MCF 10A (cell line): ENCODE measurements around the gene PTPRN2. TPM values are rescaled to one million over a fixed set of nuclear protein-coding genes. Genes with fewer than 3 reads are reported as not detected.

Experiments used
- BruUV-seq: library from RNA; stranded (reverse); fragments of 400-500 nt; replicated peaks from 2 replicates; lab custom pipeline; 2021; lab: Mats Ljungman, UMichigan
- CTCF ChIA-PET: fragments of 300-600 bp; sonication (Branson Sonifier 250); formaldehyde crosslinking; extraction: SDS; loops from one replicate; lab custom pipeline; 2021; ENCODE audit warnings: antibody characterized with exemption, inconsistent platforms; lab: Yijun Ruan, JAX
- POLR2A ChIA-PET: fragments of 300-600, 350-650 bp; sonication (Branson Sonifier 250); formaldehyde crosslinking; extraction: SDS; loops from one replicate; lab custom pipeline; 2020; ENCODE audit warnings: antibody characterized with exemption, inconsistent platforms; lab: Yijun Ruan, JAX
- DNase-seq: peaks from one replicate; pipeline ENCODE4 v3.0.0-alpha.2; 2018; ENCODE audit not compliant: unreplicated experiment
- H3K27ac Mint-ChIP-seq: one replicate; pipeline ENCODE4 v1.8.0; 2022; ENCODE audit warnings: mild to moderate bottlenecking, low read depth, mixed read lengths; ENCODE audit not compliant: unreplicated experiment
- H3K27me3 Mint-ChIP-seq: one replicate; pipeline ENCODE4 v1.8.0; 2022; ENCODE audit warnings: mixed read lengths; ENCODE audit not compliant: insufficient read depth, unreplicated experiment
- H3K36me3 Mint-ChIP-seq: one replicate; pipeline ENCODE4 v1.8.0; 2022; ENCODE audit warnings: mild to moderate bottlenecking, moderate library complexity, mixed read lengths; ENCODE audit not compliant: insufficient read depth, unreplicated experiment
- H3K4me1 Mint-ChIP-seq: one replicate; pipeline ENCODE4 v1.8.0; 2022; ENCODE audit warnings: mixed read lengths; ENCODE audit not compliant: insufficient read depth, unreplicated experiment
- H3K4me3 Mint-ChIP-seq: one replicate; pipeline ENCODE4 v1.8.0; 2022; ENCODE audit warnings: mild to moderate bottlenecking, moderate library complexity, mixed read lengths; ENCODE audit not compliant: unreplicated experiment
- H3K9me3 Mint-ChIP-seq: one replicate; pipeline ENCODE4 v1.8.0; 2022; ENCODE audit warnings: mixed read lengths; ENCODE audit not compliant: unreplicated experiment
- intact Hi-C: fragments of 100-400 bp; cut with micrococcal nuclease; formaldehyde crosslinking; loops from 2 replicates; pipeline ENCODE4 v1.14.1; 2022
- total RNA-seq: library from RNA; stranded (reverse); gene quantifications from 2 replicates; pipeline ENCODE4 v1.2.3, GENCODE V29; 2022
- TF ChIP-seq, protein P1 (sequence below): fragments of 200-600 bp; IDR thresholded peaks from one replicate; pipeline ENCODE4 v1.8.0; 2022; ENCODE audit warnings: antibody characterized with exemption, mild to moderate bottlenecking; ENCODE audit not compliant: unreplicated experiment

The PTPRN2 gene
- total RNA-seq, 1 experiment from 2014 or later, result 4.5 TPM

DNA sequence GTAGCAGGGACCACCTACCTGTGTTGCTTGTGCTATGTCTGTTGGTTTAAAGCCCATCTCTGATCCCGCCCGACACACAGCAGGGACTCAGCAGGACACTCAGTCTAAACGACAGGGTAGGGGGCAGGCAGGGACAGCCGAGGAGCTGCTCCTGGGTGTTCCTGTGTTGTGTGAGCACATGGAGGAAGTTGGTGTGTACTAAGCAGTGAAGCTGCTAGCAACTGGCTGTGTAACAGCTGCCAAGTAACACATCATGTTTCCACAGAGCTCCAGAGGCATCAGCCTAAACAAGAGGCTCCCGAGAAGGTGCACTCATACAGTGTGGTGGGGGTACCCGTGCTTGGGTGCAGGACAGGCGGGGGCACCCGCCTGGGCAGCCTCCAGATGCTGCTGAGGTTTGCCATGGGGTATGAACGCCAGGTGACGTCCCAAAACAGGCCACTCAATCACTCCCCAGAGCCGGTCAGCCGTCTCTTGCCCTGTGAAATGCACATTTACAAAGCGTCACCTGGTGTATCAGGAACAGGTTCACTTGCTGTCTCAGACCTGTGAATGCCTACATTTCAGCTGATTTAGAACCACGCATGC is 59.6 kb downstream of the PTPRN2 start:
- BruUV-seq, result no TSS peak
- Mint-ChIP-seq H3K9me3 (peaks cover 2% of the 10 kb centered on the region), H3K4me1 (peaks cover 5% of the 10 kb centered on the region), H3K27ac (no peak overlapping the region), H3K4me3 (no peak overlapping the region), H3K27me3 (peaks cover 11% of the 10 kb centered on the region), H3K36me3 (no peaks in the 10 kb centered on the region)
- intact Hi-C loops, result no loop called here
- ChIA-PET POLR2A (no interaction called here), CTCF (interaction anchor here (0.6 to 0.7 kb wide), 2 partner anchors 30 to 58 kb away, joined by 3 read pairs; no protein-coding TSS in a partner anchor)
- TF ChIP-seq, protein P1, sequence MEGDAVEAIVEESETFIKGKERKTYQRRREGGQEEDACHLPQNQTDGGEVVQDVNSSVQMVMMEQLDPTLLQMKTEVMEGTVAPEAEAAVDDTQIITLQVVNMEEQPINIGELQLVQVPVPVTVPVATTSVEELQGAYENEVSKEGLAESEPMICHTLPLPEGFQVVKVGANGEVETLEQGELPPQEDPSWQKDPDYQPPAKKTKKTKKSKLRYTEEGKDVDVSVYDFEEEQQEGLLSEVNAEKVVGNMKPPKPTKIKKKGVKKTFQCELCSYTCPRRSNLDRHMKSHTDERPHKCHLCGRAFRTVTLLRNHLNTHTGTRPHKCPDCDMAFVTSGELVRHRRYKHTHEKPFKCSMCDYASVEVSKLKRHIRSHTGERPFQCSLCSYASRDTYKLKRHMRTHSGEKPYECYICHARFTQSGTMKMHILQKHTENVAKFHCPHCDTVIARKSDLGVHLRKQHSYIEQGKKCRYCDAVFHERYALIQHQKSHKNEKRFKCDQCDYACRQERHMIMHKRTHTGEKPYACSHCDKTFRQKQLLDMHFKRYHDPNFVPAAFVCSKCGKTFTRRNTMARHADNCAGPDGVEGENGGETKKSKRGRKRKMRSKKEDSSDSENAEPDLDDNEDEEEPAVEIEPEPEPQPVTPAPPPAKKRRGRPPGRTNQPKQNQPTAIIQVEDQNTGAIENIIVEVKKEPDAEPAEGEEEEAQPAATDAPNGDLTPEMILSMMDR, result no peak
- no peak for DNase-seq

DNA sequence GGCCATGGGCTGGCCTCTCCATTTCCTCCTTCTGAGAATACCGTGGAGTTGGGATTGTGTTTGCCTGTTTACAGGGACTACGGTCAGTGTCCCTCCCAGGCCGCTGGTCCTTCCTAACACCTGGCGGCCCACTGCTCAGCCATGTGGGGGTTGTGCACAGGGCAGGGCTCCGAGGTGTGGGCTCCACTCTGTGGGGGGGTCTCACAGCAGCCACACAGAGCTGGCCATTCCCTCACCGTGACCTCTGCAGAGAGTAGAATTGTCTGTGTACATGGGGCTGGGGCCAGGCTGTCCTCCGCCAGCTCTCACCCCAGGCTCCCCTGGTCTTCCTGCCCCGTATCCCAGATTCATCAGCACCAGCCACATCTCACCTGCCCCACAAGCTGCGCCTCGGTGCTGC is 60.1 kb downstream of the PTPRN2 start:
- ChIA-PET CTCF (interaction anchor here (0.6 kb wide), 1 partner anchor 29 kb away, joined by 3 read pairs; no protein-coding TSS in a partner anchor), POLR2A (no interaction called here)
- DNase-seq, result no peak
- Mint-ChIP-seq H3K27me3 (peaks cover 6% of the 10 kb centered on the region), H3K4me3 (no peak overlapping the region), H3K9me3 (peaks cover 7% of the 10 kb centered on the region), H3K36me3 (no peaks in the 10 kb centered on the region), H3K27ac (no peak overlapping the region), H3K4me1 (peaks cover 5% of the 10 kb centered on the region)
- no TSS peak for BruUV-seq
- intact Hi-C loops, result no loop called here
- TF ChIP-seq, protein P1, result no peak

DNA sequence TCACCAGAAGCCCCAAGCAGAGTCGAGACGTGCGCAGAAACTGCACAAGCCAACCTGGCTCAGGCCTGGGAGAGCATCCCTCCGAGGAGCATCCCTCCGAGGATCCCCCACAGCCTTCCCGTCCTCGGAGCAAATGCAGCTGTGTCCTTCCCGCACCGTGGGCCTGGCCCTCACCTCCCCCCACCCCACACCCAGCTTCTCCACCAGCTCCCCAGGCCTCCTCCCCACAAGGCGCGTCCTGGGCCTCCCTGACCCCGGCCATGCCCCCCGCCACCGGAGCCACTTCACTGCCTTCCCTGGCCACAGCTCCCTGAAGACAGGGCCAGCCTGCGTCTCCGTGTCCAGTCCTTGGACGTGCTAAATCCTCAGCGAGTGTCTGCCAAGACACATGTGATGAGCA is 60.6 kb downstream of the PTPRN2 start:
- Mint-ChIP-seq H3K4me3 (no peak overlapping the region), H3K9me3 (peaks cover 7% of the 10 kb centered on the region), H3K4me1 (peaks cover 5% of the 10 kb centered on the region), H3K27ac (no peak overlapping the region), H3K27me3 (peaks cover 1% of the 10 kb centered on the region), H3K36me3 (no peaks in the 10 kb centered on the region)
- TF ChIP-seq, protein P1, result no peak
- intact Hi-C loops, result no loop called here
- no TSS peak for BruUV-seq
- CTCF ChIA-PET, result interaction anchor here (0.6 kb wide), 1 partner anchor 450 kb away, joined by 5 read pairs; no protein-coding TSS in a partner anchor
- no peak for DNase-seq
- POLR2A ChIA-PET, result no interaction called here

DNA sequence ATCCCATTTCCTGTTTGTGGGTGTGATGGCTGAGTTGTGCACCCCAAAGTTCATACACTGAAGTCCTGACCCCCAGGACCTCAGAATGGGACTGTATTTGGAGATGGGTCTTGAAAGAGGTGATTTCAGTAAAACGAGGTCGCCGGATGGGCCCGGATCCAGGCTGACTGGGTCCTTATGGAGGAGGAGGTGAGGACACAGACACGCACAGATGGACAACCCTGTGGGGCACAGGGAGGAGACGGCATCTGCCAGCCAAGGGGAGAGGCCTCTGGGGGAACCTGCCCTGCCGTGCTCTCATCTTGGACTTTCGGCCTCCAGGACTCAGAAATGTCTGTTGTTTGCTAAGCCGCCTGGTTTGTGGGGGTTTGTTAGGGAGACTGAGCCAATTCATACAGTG is 61.1 kb downstream of the PTPRN2 start:
- TF ChIP-seq, protein P1, result no peak
- no peak for DNase-seq
- intact Hi-C loops, result no loop called here
- Mint-ChIP-seq H3K4me1 (peaks cover 5% of the 10 kb centered on the region), H3K36me3 (no peaks in the 10 kb centered on the region), H3K9me3 (peaks cover 7% of the 10 kb centered on the region), H3K4me3 (no peak overlapping the region), H3K27me3 (no peaks in the 10 kb centered on the region), H3K27ac (no peak overlapping the region)
- ChIA-PET POLR2A (no interaction called here), CTCF (interaction anchor here (0.6 kb wide), 1 partner anchor 450 kb away, joined by 5 read pairs; no protein-coding TSS in a partner anchor)
- BruUV-seq, result no TSS peak
